IMR-90 (cell line): ENCODE data around the gene PNPLA5. TPM values are rescaled to one million over a fixed set of nuclear protein-coding genes. Genes with fewer than 3 reads are reported as not detected.

Experiments
- ATAC-seq: fragments of 200-7000 bp; cut with Tn5 transposase; 2 replicates; pipeline ENCODE4 v1.9.1; 2020; ENCODE audit warnings: low read depth, mild to moderate bottlenecking, moderate library complexity
- BruUV-seq: library from RNA; stranded (reverse); fragments of 400-500 nt; replicated peaks from 2 replicates; lab custom pipeline; 2021; lab: Mats Ljungman, UMichigan
- CTCF ChIA-PET: fragments of 300-600 bp; formaldehyde crosslinking; extraction: SDS; loops from one replicate; lab custom pipeline; 2021; ENCODE audit warnings: antibody characterized with exemption; lab: Yijun Ruan, JAX
- POLR2A ChIA-PET: fragments of 300-600 bp; sonication (Branson Sonifier 250); formaldehyde crosslinking; loops from one replicate; lab custom pipeline; 2022; ENCODE audit warnings: antibody characterized with exemption; ENCODE audit not compliant: unreplicated experiment; lab: Charles Lee
- DNase-seq: peaks from one replicate; pipeline ENCODE4 v3.0.0; 2013
- H2AFZ ChIP-seq: replicated peaks from 2 replicates; pipeline ENCODE3; 2013; ENCODE audit warnings: low read length, mild to moderate bottlenecking; ENCODE audit not compliant: poor library complexity
- H2AK5ac ChIP-seq: 2 replicates; pipeline ENCODE4 v1.6.1; 2013; ENCODE audit warnings: low read depth, low read length, inconsistent platforms
- H2AK9ac ChIP-seq: replicated peaks from 2 replicates; pipeline ENCODE3; 2013; ENCODE audit warnings: mild to moderate bottlenecking, low read depth, low read length, moderate library complexity; ENCODE audit not compliant: poor library complexity
- H2BK120ac ChIP-seq: 2 replicates; pipeline ENCODE4 v1.6.1; 2013; ENCODE audit warnings: low read depth, low read length, inconsistent platforms
- H2BK15ac ChIP-seq: 3 replicates; pipeline ENCODE4 v1.6.1; 2013; ENCODE audit warnings: low read depth, low read length, inconsistent platforms
- H2BK20ac ChIP-seq: 2 replicates; pipeline ENCODE4 v1.6.1; 2013; ENCODE audit warnings: low read depth, mild to moderate bottlenecking, inconsistent platforms, low read length, moderate library complexity
- H2BK5ac ChIP-seq: 2 replicates; pipeline ENCODE4 v1.6.1; 2013; ENCODE audit warnings: mild to moderate bottlenecking, low read depth, low read length, inconsistent platforms; ENCODE audit not compliant: poor library complexity, severe bottlenecking
- H3K14ac ChIP-seq: replicated peaks from 2 replicates; pipeline ENCODE4 v1.6.1; 2013; ENCODE audit warnings: low read depth, low read length, inconsistent platforms
- H3K18ac ChIP-seq: 2 replicates; pipeline ENCODE4 v1.6.1; 2013; ENCODE audit warnings: low read depth, low read length, control low read depth
- H3K23ac ChIP-seq: 2 replicates; pipeline ENCODE4 v1.6.1; 2013; ENCODE audit warnings: low read depth, low read length, inconsistent platforms
- H3K27ac ChIP-seq: 2 replicates; pipeline ENCODE4 v1.5.1; 2013; ENCODE audit warnings: mild to moderate bottlenecking, control low read depth, low read length; ENCODE audit not compliant: insufficient read depth
- H3K27me3 ChIP-seq: 2 replicates; pipeline ENCODE4 v1.6.1; 2013; ENCODE audit warnings: low read length; ENCODE audit not compliant: control insufficient read depth, insufficient read depth
- H3K36me3 ChIP-seq: 2 replicates; pipeline ENCODE4 v1.6.1; 2013; ENCODE audit warnings: low read length, mixed read lengths; ENCODE audit not compliant: control insufficient read depth, insufficient read depth
- H3K4ac ChIP-seq: 2 replicates; pipeline ENCODE4 v1.6.1; 2013; ENCODE audit warnings: low read depth, low read length, inconsistent platforms
- H3K4me1 ChIP-seq: 2 replicates; pipeline ENCODE4 v1.6.1; 2013; ENCODE audit warnings: low read length, mixed read lengths; ENCODE audit not compliant: control insufficient read depth, insufficient read depth
- H3K4me2 ChIP-seq: 2 replicates; pipeline ENCODE4 v1.6.1; 2013; ENCODE audit warnings: low read depth, mild to moderate bottlenecking, control low read depth, low read length, moderate library complexity
- H3K4me3 ChIP-seq: 2 replicates; pipeline ENCODE4 v1.5.1; 2013; ENCODE audit warnings: low read depth, mild to moderate bottlenecking, control low read depth, low read length, moderate library complexity; ENCODE audit not compliant: insufficient read depth
- H3K56ac ChIP-seq: 2 replicates; pipeline ENCODE4 v1.6.1; 2013; ENCODE audit warnings: low read length, inconsistent platforms; ENCODE audit not compliant: insufficient read depth; ENCODE audit errors: extremely low read depth
- H3K79me1 ChIP-seq, 2 experiments: 2 replicates each; pipeline ENCODE4 v1.6.1; 2013; ENCODE audit warnings: low read length in 2 of 2, inconsistent platforms in 1 of 2, low read depth in 1 of 2
- H3K9ac ChIP-seq: 2 replicates; pipeline ENCODE4 v1.6.1; 2013; ENCODE audit warnings: low read depth, low read length, control low read depth
- H3K9me1 ChIP-seq: 2 replicates; pipeline ENCODE4 v1.6.1; 2013; ENCODE audit warnings: low read length, inconsistent platforms; ENCODE audit not compliant: insufficient read depth
- H3K9me3 ChIP-seq: 2 replicates; pipeline ENCODE4 v1.6.1; 2013; ENCODE audit warnings: low read length; ENCODE audit not compliant: control insufficient read depth, insufficient read depth
- H4K20me1 ChIP-seq: 2 replicates; pipeline ENCODE4 v1.6.1; 2013; ENCODE audit warnings: low read length, inconsistent platforms; ENCODE audit not compliant: insufficient read depth
- H4K5ac ChIP-seq: 2 replicates; pipeline ENCODE4 v1.6.1; 2013; ENCODE audit warnings: mild to moderate bottlenecking, low read depth, low read length, control low read depth
- H4K8ac ChIP-seq, 2 experiments: 2 replicates each; pipeline ENCODE4 v1.6.1; 2013; ENCODE audit warnings: low read depth in 2 of 2, low read length in 2 of 2, control low read depth in 1 of 2, inconsistent platforms in 1 of 2
- H4K91ac ChIP-seq: 2 replicates; pipeline ENCODE4 v1.6.1; 2013; ENCODE audit warnings: low read depth, low read length, inconsistent platforms; ENCODE audit not compliant: insufficient read depth
- BHLHE40 ChIP-seq: fragments of 150-350 bp; IDR thresholded peaks from 2 replicates; pipeline ENCODE4 v1.6.1; 2016; ENCODE audit warnings: mild to moderate bottlenecking, low read depth, low read length
- CEBPB ChIP-seq: IDR thresholded peaks from 2 replicates; pipeline ENCODE4 v1.6.1; 2012; ENCODE audit warnings: low read depth, low read length, improper control_type of control experiment
- CHD1 ChIP-seq: IDR thresholded peaks from 2 replicates; pipeline ENCODE4 v1.6.1; 2012; ENCODE audit warnings: low read depth, low read length, improper control_type of control experiment
- ELK1 ChIP-seq: fragments of 150-350 bp; IDR thresholded peaks from 2 replicates; pipeline ENCODE4 v1.6.1; 2016; ENCODE audit warnings: low read depth, mild to moderate bottlenecking, low read length, moderate library complexity, borderline replicate concordance
- FOS ChIP-seq: fragments of 150-350 bp; IDR thresholded peaks from 2 replicates; pipeline ENCODE4 v1.6.1; 2016; ENCODE audit warnings: low read depth, low read length
- MAFK ChIP-seq: IDR thresholded peaks from 2 replicates; pipeline ENCODE4 v1.6.1; 2012; ENCODE audit warnings: low read depth, low read length, improper control_type of control experiment
- MAZ ChIP-seq: IDR thresholded peaks from 2 replicates; pipeline ENCODE4 v1.6.1; 2012; ENCODE audit warnings: low read depth, mild to moderate bottlenecking, low read length, improper control_type of control experiment, moderate library complexity, borderline replicate concordance
- MXI1 ChIP-seq: IDR thresholded peaks from 2 replicates; pipeline ENCODE4 v1.6.1; 2012; ENCODE audit warnings: low read depth, mild to moderate bottlenecking, low read length, moderate library complexity, borderline replicate concordance
- NFE2L2 ChIP-seq: fragments of 150-350 bp; IDR thresholded peaks from 2 replicates; pipeline ENCODE4 v1.6.1; 2016; ENCODE audit warnings: low read depth, mild to moderate bottlenecking, low read length
- POLR2A ChIP-seq: IDR thresholded peaks from 2 replicates; pipeline ENCODE4 v1.6.1; 2012; ENCODE audit warnings: mild to moderate bottlenecking, low read depth, low read length
- RAD21 ChIP-seq: IDR thresholded peaks from 2 replicates; pipeline ENCODE4 v1.6.1; 2012; ENCODE audit warnings: low read length, improper control_type of control experiment
- RFX5 ChIP-seq: IDR thresholded peaks from 2 replicates; pipeline ENCODE4 v1.8.0; 2012; ENCODE audit warnings: low read depth, mild to moderate bottlenecking, low read length, moderate library complexity
- SMC3 ChIP-seq: fragments of 150-350 bp; IDR thresholded peaks from 2 replicates; pipeline ENCODE4 v1.6.1; 2016; ENCODE audit warnings: low read depth, mild to moderate bottlenecking, antibody characterized with exemption, low read length, moderate library complexity
- USF2 ChIP-seq: fragments of 150-350 bp; IDR thresholded peaks from 2 replicates; pipeline ENCODE4 v1.6.1; 2017; ENCODE audit warnings: mild to moderate bottlenecking, antibody characterized with exemption, low read length, low read depth
- WGBS, 2 experiments: methylation state at CpG; one replicate each; pipeline versions ENCODE4 v1.1.5 to v1.1.7; 2013; ENCODE audit warnings: missing lambda C conversion rate in 2 of 2; ENCODE audit not compliant: insufficient read length in 1 of 2; ENCODE audit errors: extremely low coverage in 2 of 2; 5-methylcytosine and 5-hydroxymethylcytosine counted together
- dilution Hi-C: fragments of 300-500 bp; cut with HindIII; formaldehyde crosslinking; loops from one replicate; pipeline ENCODE4 v1.14.3; 2018; ENCODE audit warnings: low sequenced_read_pairs; ENCODE audit not compliant: unreplicated experiment
- in situ Hi-C: fragments of 300-500 bp; cut with MboI; formaldehyde crosslinking; loops from 3 replicates; pipeline ENCODE4 v1.14.3; 2019; ENCODE audit warnings: low sequenced_read_pairs, inconsistent platforms, mixed read lengths
- intact Hi-C: fragments of 100-400 bp; cut with micrococcal nuclease; formaldehyde crosslinking; loops from 2 replicates; pipeline ENCODE4 v1.10.0; 2022
- polyA plus RNA-seq, 3 experiments: library from polyadenylated mRNA; depleted of rRNA; stranded (reverse); fragments of >200 nt; gene quantifications; 2 replicates each; pipeline ENCODE4 v1.2.3, GENCODE V29; 2012; ENCODE audit warnings: low replicate concordance in 1 of 3
- total RNA-seq: library from RNA; depleted of rRNA; stranded (reverse); fragments of >200 nt; gene quantifications from 2 replicates; pipeline ENCODE4 v1.2.3, GENCODE V29; 2012
- TF ChIP-seq, protein P1 (sequence below): conservative IDR thresholded peaks from 2 replicates; pipeline ENCODE4 v1.5.1; 2012; ENCODE audit warnings: mild to moderate bottlenecking, low read depth, low read length, improper control_type of control experiment

Gene PNPLA5
- total and polyA plus RNA-seq, 2 of the 4 experiments (the other 2 are of a cell fraction), result 0.18 to 0.44 TPM

- H3K9ac ChIP-seq, result no peak overlapping the region
- no peak overlapping the region for H2AK9ac ChIP-seq
- WGBS, 2 experiments, result 52% methylated on average over 5 of the region's 12 CpGs; no CpG with 5 or more reads in 1 of the 2 experiments
- H2BK5ac ChIP-seq, result no peak overlapping the region
- H3K36me3 ChIP-seq, result no peaks in the 10 kb centered on the region
- H3K27ac ChIP-seq, result no peak overlapping the region
- no peaks in the 10 kb centered on the region for H4K20me1 ChIP-seq
- H3K9me3 ChIP-seq, result no peaks in the 10 kb centered on the region; the same call in 1 of the 2 replicates
- no peaks in the 10 kb centered on the region for H3K4me1 ChIP-seq
- CTCF ChIA-PET, result no interaction called here
- H3K14ac ChIP-seq, result no peak overlapping the region
- no peak overlapping the region for H4K8ac ChIP-seq
- no peak overlapping the region for H3K4ac ChIP-seq
- H3K27me3 ChIP-seq, result peaks cover 20% of the 10 kb centered on the region
- H2BK15ac ChIP-seq, result no peak overlapping the region
- H2AK5ac ChIP-seq, result no peak overlapping the region
- intact Hi-C loops, result no loop called here
- TF ChIP-seq BHLHE40 (no peak), FOS (no peak), RFX5 (no peak), USF2 (no peak), CHD1 (no peak), MXI1 (no peak), ELK1 (no peak), RAD21 (no peak), MAZ (no peak), NFE2L2 (no peak), POLR2A (no peak), CEBPB (no peak), SMC3 (no peak), MAFK (no peak)
- TF ChIP-seq, protein P1, sequence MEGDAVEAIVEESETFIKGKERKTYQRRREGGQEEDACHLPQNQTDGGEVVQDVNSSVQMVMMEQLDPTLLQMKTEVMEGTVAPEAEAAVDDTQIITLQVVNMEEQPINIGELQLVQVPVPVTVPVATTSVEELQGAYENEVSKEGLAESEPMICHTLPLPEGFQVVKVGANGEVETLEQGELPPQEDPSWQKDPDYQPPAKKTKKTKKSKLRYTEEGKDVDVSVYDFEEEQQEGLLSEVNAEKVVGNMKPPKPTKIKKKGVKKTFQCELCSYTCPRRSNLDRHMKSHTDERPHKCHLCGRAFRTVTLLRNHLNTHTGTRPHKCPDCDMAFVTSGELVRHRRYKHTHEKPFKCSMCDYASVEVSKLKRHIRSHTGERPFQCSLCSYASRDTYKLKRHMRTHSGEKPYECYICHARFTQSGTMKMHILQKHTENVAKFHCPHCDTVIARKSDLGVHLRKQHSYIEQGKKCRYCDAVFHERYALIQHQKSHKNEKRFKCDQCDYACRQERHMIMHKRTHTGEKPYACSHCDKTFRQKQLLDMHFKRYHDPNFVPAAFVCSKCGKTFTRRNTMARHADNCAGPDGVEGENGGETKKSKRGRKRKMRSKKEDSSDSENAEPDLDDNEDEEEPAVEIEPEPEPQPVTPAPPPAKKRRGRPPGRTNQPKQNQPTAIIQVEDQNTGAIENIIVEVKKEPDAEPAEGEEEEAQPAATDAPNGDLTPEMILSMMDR, result no peak
- no peak overlapping the region for H3K18ac ChIP-seq
- H3K23ac ChIP-seq, result no peak overlapping the region
- no peak overlapping the region for H3K4me3 ChIP-seq
- ATAC-seq (no peak), DNase-seq (no peak)
- H2BK120ac ChIP-seq, result no peak overlapping the region
- BruUV-seq, result no TSS peak
- no peak overlapping the region for H4K91ac ChIP-seq
- H4K5ac ChIP-seq, result no peak overlapping the region
- POLR2A ChIA-PET, result no interaction called here
- H2AFZ ChIP-seq, result no peak overlapping the region
- H3K56ac ChIP-seq, result no peak overlapping the region
- in situ Hi-C loops, result no loop called here
- dilution Hi-C loops, result no loop called here
- H3K79me1 ChIP-seq, result no peaks in the 10 kb centered on the region
- H3K4me2 ChIP-seq, result no peak overlapping the region
- no peaks in the 10 kb centered on the region for H3K9me1 ChIP-seq
- H2BK20ac ChIP-seq, result no peak overlapping the region
Measured at GRCh38 chr22:43878831-43879550, 12.8 kb downstream of the PNPLA5 start.
